Measurements from ENCODE around the gene SLC2A8.

The SLC2A8 gene

GRCh38 chr9:127405344-127406125 is 8.6 kb downstream of the SLC2A8 start:
- H3K4me3 ChIP-seq (ENCODE audit: low read depth, low read length) = no peak overlapping the region
- H3K9ac ChIP-seq (ENCODE audit: low read length) = no peak overlapping the region
- no peaks in the 10 kb centered on the region for H3K4me1 ChIP-seq (ENCODE audit: control insufficient read depth, insufficient read depth, low read length)
- H3K27me3 ChIP-seq (ENCODE audit: control insufficient read depth, insufficient read depth, low read length) = no peaks in the 10 kb centered on the region
- no peak overlapping the region for H3K27ac ChIP-seq (ENCODE audit: low read depth, low read length)
- no peaks in the 10 kb centered on the region for H3K9me3 ChIP-seq (ENCODE audit: control insufficient read depth, insufficient read depth, low read depth, low read length)
- H3K36me3 ChIP-seq (ENCODE audit: control insufficient read depth, insufficient read depth, low read length) = peaks cover 35% of the 10 kb centered on the region

DNA sequence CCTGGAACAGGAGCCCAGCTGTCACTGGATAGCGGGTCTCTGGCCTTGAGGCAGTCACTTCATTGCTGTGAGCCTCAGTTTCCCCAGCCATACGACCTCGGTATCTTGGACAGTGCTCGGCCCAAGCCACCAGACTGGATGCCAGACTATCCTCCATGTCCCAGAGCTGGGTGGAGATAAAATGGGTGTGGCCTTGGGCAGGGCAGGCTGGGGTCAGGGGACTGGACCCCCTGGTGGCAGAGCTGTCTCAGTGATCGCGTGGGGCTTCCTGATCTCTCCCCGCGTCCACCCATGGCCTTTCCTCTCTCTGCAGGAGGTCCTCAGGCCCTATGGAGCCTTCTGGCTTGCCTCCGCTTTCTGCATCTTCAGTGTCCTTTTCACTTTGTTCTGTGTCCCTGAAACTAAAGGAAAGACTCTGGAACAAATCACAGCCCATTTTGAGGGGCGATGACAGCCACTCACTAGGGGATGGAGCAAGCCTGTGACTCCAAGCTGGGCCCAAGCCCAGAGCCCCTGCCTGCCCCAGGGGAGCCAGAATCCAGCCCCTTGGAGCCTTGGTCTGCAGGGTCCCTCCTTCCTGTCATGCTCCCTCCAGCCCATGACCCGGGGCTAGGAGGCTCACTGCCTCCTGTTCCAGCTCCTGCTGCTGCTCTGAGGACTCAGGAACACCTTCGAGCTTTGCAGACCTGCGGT is 10.0 kb downstream of the SLC2A8 start:
- Histone ChIP-seq H3K27me3 (ENCODE audit: control insufficient read depth, insufficient read depth, low read length) (no peaks in the 10 kb centered on the region), H3K4me3 (ENCODE audit: low read depth, low read length) (no peak overlapping the region), H3K9ac (ENCODE audit: low read length) (no peak overlapping the region), H3K27ac (ENCODE audit: low read depth, low read length) (no peak overlapping the region), H3K4me1 (ENCODE audit: control insufficient read depth, insufficient read depth, low read length) (no peaks in the 10 kb centered on the region), H3K9me3 (ENCODE audit: control insufficient read depth, insufficient read depth, low read depth, low read length) (no peaks in the 10 kb centered on the region), H3K36me3 (ENCODE audit: control insufficient read depth, insufficient read depth, low read length) (peaks cover 29% of the 10 kb centered on the region)

- H3K36me3 ChIP-seq (ENCODE audit: control insufficient read depth, insufficient read depth, low read length) = peaks cover 29% of the 10 kb centered on the region
- no peaks in the 10 kb centered on the region for H3K27me3 ChIP-seq (ENCODE audit: control insufficient read depth, insufficient read depth, low read length)
- no peak overlapping the region for H3K27ac ChIP-seq (ENCODE audit: low read depth, low read length)
- no peak overlapping the region for H3K4me3 ChIP-seq (ENCODE audit: low read depth, low read length)
- no peak overlapping the region for H3K9ac ChIP-seq (ENCODE audit: low read length)
- H3K9me3 ChIP-seq (ENCODE audit: control insufficient read depth, insufficient read depth, low read depth, low read length) = no peaks in the 10 kb centered on the region
- no peaks in the 10 kb centered on the region for H3K4me1 ChIP-seq (ENCODE audit: control insufficient read depth, insufficient read depth, low read length)
Observed at GRCh38 chr9:127407492-127407843, 10.5 kb downstream of the SLC2A8 start.

DNA sequence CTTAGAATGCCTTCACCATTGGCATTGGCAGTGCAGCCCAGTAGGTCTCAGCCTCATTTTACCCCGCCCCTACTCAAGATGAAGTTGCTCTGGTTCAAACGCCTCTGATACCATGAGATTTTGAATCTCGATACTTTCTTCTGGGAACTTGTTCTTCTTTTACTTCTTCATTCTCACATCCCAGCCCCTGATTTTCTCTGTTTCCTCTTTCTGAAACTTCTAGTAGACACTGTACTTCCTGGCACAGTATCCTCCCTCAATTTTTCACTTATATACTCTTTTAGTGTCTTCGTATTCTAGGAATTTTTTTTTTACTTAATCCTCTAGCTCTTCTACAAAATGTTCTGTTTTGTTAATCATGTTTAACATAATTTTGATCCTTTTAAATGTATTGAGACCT is 14.2 kb downstream of the SLC2A8 start:
- Histone ChIP-seq H3K4me1 (ENCODE audit: control insufficient read depth, insufficient read depth, low read length) (no peaks in the 10 kb centered on the region), H3K9ac (ENCODE audit: low read length) (no peak overlapping the region), H3K27me3 (ENCODE audit: control insufficient read depth, insufficient read depth, low read length) (no peaks in the 10 kb centered on the region), H3K4me3 (ENCODE audit: low read depth, low read length) (no peak overlapping the region), H3K36me3 (ENCODE audit: control insufficient read depth, insufficient read depth, low read length) (peaks cover 3% of the 10 kb centered on the region; the same call in 1 of the 2 replicates), H3K9me3 (ENCODE audit: control insufficient read depth, insufficient read depth, low read depth, low read length) (no peaks in the 10 kb centered on the region), H3K27ac (ENCODE audit: low read depth, low read length) (no peak overlapping the region)

DNA sequence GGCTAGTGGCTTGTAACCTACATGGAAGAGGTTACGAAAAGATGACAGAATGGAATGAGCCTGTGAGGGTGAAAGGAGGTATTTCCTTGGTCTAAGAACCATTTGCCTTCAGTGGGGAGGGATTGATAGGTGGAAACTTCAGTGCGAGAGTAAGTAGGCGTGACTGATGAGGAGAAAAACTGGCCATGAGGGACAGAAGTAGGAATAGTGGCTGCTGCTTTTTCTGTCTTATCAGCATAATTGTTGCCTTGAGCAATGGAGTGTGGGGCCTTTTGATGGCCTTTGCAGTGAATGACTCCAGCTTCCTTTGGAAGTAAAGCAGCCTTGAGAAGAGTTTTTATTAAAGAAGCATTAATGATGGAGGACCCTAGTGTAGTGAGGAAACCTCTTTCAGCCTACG is 18.2 kb downstream of the SLC2A8 start:
- Histone ChIP-seq H3K36me3 (ENCODE audit: control insufficient read depth, insufficient read depth, low read length) (no peaks in the 10 kb centered on the region), H3K4me3 (ENCODE audit: low read depth, low read length) (no peak overlapping the region), H3K9me3 (ENCODE audit: control insufficient read depth, insufficient read depth, low read depth, low read length) (no peaks in the 10 kb centered on the region), H3K27me3 (ENCODE audit: control insufficient read depth, insufficient read depth, low read length) (no peaks in the 10 kb centered on the region), H3K4me1 (ENCODE audit: control insufficient read depth, insufficient read depth, low read length) (peaks cover 5% of the 10 kb centered on the region; the same call in 1 of the 2 replicates), H3K27ac (ENCODE audit: low read depth, low read length) (no peak overlapping the region), H3K9ac (ENCODE audit: low read length) (no peak overlapping the region)

DNA sequence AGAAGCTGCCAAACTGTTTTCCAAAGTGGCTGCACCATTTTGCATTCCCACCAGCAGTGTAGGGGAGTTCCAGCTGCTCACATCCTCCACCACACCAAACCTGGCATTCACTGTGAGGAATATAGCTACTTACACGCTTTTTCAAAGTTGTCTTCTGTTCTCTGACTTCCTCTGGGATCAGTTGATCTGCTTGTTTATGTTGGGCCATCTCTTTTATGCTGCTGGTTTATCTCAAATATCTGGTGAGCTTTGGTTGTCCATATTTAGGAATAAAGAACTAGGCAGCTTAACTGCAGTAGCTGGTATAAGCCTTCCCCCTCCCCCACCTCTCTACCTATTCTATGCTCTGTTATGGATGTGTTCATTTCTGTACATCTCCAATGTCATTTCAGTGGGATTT is 18.7 kb downstream of the SLC2A8 start:
- H3K36me3 ChIP-seq (ENCODE audit: control insufficient read depth, insufficient read depth, low read length) = no peaks in the 10 kb centered on the region
- H3K4me1 ChIP-seq (ENCODE audit: control insufficient read depth, insufficient read depth, low read length) = peaks cover 5% of the 10 kb centered on the region; the same call in 1 of the 2 replicates
- no peak overlapping the region for H3K27ac ChIP-seq (ENCODE audit: low read depth, low read length)
- no peaks in the 10 kb centered on the region for H3K27me3 ChIP-seq (ENCODE audit: control insufficient read depth, insufficient read depth, low read length)
- no peak overlapping the region for H3K4me3 ChIP-seq (ENCODE audit: low read depth, low read length)
- no peak overlapping the region for H3K9ac ChIP-seq (ENCODE audit: low read length)
- no peaks in the 10 kb centered on the region for H3K9me3 ChIP-seq (ENCODE audit: control insufficient read depth, insufficient read depth, low read depth, low read length)

DNA sequence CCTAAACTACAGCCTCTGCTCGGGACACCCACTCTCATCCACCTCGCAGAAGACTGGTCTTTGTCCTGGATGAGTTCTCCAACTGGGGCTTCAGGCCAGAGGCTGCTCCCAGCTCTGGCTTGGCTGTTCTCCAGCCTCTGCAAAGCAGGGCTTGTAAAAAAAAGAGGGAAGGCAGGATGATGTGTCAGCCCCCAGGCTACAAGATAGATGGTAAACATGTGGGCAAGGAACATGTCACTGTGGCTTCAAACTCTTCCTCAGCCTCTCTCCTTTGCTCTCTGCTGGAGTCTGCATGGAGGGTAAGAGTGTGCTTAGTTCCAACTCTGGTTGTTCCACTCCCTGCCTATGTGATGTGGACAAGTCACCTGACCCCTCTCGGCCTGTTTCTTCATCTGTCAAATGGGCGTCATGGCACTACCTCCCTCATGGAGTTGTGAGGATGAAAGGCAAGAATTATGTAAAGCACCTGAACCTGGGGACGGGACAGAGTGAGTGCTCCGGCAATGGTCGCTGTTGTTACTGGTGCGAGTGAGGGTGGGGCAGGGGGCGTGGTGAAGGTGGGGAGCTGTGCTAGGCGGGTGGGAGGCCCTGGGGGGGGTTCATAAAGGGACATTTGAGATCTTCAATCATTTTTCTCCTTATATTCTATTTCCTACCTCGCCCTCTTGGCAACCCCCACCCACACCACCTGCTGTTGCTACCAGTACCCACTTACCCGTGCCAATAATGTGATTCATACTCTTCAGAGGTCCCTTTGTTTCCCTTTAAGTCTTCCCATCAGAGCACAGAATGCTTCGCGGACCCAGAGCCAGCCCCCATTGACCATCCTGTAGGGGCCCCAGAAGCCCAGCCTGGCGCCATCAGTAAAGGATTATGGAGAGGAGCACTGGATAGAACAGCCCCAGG is 20.4 kb downstream of the SLC2A8 start:
- peaks cover 5% of the 10 kb centered on the region; the same call in 1 of the 2 replicates for H3K4me1 ChIP-seq (ENCODE audit: control insufficient read depth, insufficient read depth, low read length)
- H3K4me3 ChIP-seq (ENCODE audit: low read depth, low read length) = no peak overlapping the region
- no peaks in the 10 kb centered on the region for H3K27me3 ChIP-seq (ENCODE audit: control insufficient read depth, insufficient read depth, low read length)
- no peak overlapping the region for H3K27ac ChIP-seq (ENCODE audit: low read depth, low read length)
- H3K36me3 ChIP-seq (ENCODE audit: control insufficient read depth, insufficient read depth, low read length) = no peaks in the 10 kb centered on the region
- H3K9me3 ChIP-seq (ENCODE audit: control insufficient read depth, insufficient read depth, low read depth, low read length) = no peaks in the 10 kb centered on the region
- H3K9ac ChIP-seq (ENCODE audit: low read length) = no peak overlapping the region

GRCh38 chr9:127418037-127418471 is 21.1 kb downstream of the SLC2A8 start:
- no peak overlapping the region for H3K27ac ChIP-seq (ENCODE audit: low read depth, low read length)
- peaks cover 5% of the 10 kb centered on the region; the same call in 1 of the 2 replicates for H3K4me1 ChIP-seq (ENCODE audit: control insufficient read depth, insufficient read depth, low read length)
- H3K36me3 ChIP-seq (ENCODE audit: control insufficient read depth, insufficient read depth, low read length) = no peaks in the 10 kb centered on the region
- no peaks in the 10 kb centered on the region for H3K9me3 ChIP-seq (ENCODE audit: control insufficient read depth, insufficient read depth, low read depth, low read length)
- H3K27me3 ChIP-seq (ENCODE audit: control insufficient read depth, insufficient read depth, low read length) = no peaks in the 10 kb centered on the region
- no peak overlapping the region for H3K4me3 ChIP-seq (ENCODE audit: low read depth, low read length)
- H3K9ac ChIP-seq (ENCODE audit: low read length) = no peak overlapping the region

DNA sequence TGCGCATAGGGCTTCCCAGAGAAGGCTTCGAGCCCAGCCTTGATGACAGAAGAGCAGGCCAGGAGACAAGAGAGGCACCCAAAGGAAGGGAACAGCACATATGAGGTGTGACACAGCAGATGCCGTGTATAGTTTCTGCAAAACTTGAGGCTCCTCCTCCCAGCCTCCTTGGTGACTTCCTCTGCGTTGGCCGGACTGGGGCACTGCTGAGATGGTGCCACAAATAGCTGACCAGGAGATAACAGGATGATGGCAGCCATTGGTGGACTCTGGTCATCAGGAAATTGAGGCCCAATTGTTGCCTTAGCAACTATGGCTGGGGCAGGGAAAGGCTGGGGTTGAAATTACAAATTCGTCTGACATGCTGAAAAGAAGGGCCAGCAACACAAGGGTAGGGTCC is 22.4 kb downstream of the SLC2A8 start:
- Histone ChIP-seq H3K4me3 (ENCODE audit: low read depth, low read length) (peak overlapping the region; percentile 53), H3K4me1 (ENCODE audit: control insufficient read depth, insufficient read depth, low read length) (peaks cover 5% of the 10 kb centered on the region; the same call in 1 of the 2 replicates), H3K9me3 (ENCODE audit: control insufficient read depth, insufficient read depth, low read depth, low read length) (no peaks in the 10 kb centered on the region), H3K27ac (ENCODE audit: low read depth, low read length) (no peak overlapping the region), H3K36me3 (ENCODE audit: control insufficient read depth, insufficient read depth, low read length) (no peaks in the 10 kb centered on the region), H3K27me3 (ENCODE audit: control insufficient read depth, insufficient read depth, low read length) (no peaks in the 10 kb centered on the region), H3K9ac (ENCODE audit: low read length) (peak overlapping the region; percentile 51)

DNA sequence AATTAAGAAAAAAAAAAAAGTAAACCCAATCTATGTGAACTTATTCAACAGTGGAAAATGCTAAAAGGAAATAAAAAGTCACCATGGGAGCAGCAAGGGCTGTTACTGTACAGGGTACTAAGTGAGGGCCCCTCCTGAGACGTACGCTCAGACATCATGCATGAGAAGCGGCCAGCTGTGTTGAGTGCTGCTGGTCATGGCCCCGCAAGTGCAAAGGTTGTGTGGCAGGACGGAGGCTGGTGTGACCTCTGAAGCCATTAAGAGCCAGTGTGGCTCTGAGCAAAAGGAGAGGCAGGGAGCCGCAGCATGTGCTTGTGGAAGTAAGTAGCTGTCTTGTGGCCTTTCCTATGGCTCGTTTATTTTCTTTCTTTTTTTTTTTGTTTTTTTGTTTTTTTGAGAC is 24.1 kb downstream of the SLC2A8 start:
- Histone ChIP-seq H3K27me3 (ENCODE audit: control insufficient read depth, insufficient read depth, low read length) (no peaks in the 10 kb centered on the region), H3K36me3 (ENCODE audit: control insufficient read depth, insufficient read depth, low read length) (no peaks in the 10 kb centered on the region), H3K4me1 (ENCODE audit: control insufficient read depth, insufficient read depth, low read length) (peaks cover 8% of the 10 kb centered on the region; the same call in 1 of the 2 replicates), H3K9me3 (ENCODE audit: control insufficient read depth, insufficient read depth, low read depth, low read length) (no peaks in the 10 kb centered on the region), H3K9ac (ENCODE audit: low read length) (no peak overlapping the region), H3K4me3 (ENCODE audit: low read depth, low read length) (no peak overlapping the region), H3K27ac (ENCODE audit: low read depth, low read length) (no peak overlapping the region)
